Transverse colon (tissue), 4 donors: ENCODE results near the gene CMTM7. TPM values are rescaled to one million over a fixed set of nuclear protein-coding genes. Genes with fewer than 3 reads are reported as not detected.

ENCODE experiments used
- DNase-seq: peaks from one replicate; pipeline ENCODE4 v3.0.0-alpha.2; 2019
- H3K27ac ChIP-seq, 4 donors: fragments of 200-600 bp; sonication (generic); 2 replicates each; pipeline ENCODE4 v1.5.1; 2016 to 2018; ENCODE audit warnings: inconsistent platforms in 4 of 4
- H3K27me3 ChIP-seq: fragments of 200-600 bp; sonication (generic); 2 replicates; pipeline ENCODE4 v1.5.1; 2017; ENCODE audit warnings: inconsistent platforms
- H3K36me3 ChIP-seq, 4 donors: fragments of 200-600 bp; sonication (generic); 2 replicates each; pipeline ENCODE4 v1.5.1; 2017 to 2019; ENCODE audit warnings: inconsistent platforms in 4 of 4
- H3K4me1 ChIP-seq, 4 donors: fragments of 200-600 bp; sonication (generic); 2 replicates each; pipeline ENCODE4 v1.5.1; 2017 to 2020; ENCODE audit warnings: inconsistent platforms in 4 of 4
- H3K4me3 ChIP-seq, 4 donors: fragments of 200-600 bp; sonication (generic); 1 replicate in 1 of 4; 2 replicates in 3 of 4; pipeline versions ENCODE4 v1.5.1 to v1.6.1; 2017 to 2019; ENCODE audit warnings: inconsistent platforms in 4 of 4
- H3K9me3 ChIP-seq, 2 donors: fragments of 200-600 bp; sonication (generic); 2 replicates each; pipeline ENCODE4 v1.5.1; 2017 to 2019; ENCODE audit warnings: inconsistent platforms in 2 of 2
- EP300 ChIP-seq: sonication (generic); formaldehyde crosslinking; IDR thresholded peaks from one replicate; pipeline ENCODE4 v1.6.1; 2017; ENCODE audit warnings: antibody characterized with exemption, low read depth
- POLR2A ChIP-seq: fragments of 450-650 bp; IDR thresholded peaks from one replicate; pipeline ENCODE4 v1.6.1; 2016; ENCODE audit warnings: antibody characterized with exemption, mild to moderate bottlenecking, moderate library complexity
- POLR2AphosphoS5 ChIP-seq, 3 donors: sonication (generic); formaldehyde crosslinking; IDR thresholded peaks; one replicate each; pipeline ENCODE4 v1.6.1; 2016; ENCODE audit warnings: antibody characterized with exemption in 3 of 3
- WGBS, 2 donors: methylation state at CpG; one replicate each; pipeline ENCODE4 v1.1.5; 2018; ENCODE audit warnings: low coverage in 1 of 2; 5-methylcytosine and 5-hydroxymethylcytosine counted together
- in situ Hi-C, 4 donors: fragments of 200-750 bp; cut with MboI; loops; one replicate each; pipeline versions ENCODE4 v1.15.0 to v1.15.1; 2017; ENCODE audit warnings: low sequenced_read_pairs in 3 of 4, low pct_ligation_motif_present in 1 of 4, low pct_unique_long_range_greater_than_20kb in 1 of 4
- intact Hi-C: fragments of 100-400 bp; cut with DNase I; formaldehyde crosslinking; loops from one replicate; pipeline ENCODE4 v1.15.1; 2023; ENCODE audit warnings: low total_unique reads
- total RNA-seq, 4 donors: library from RNA; depleted of rRNA; stranded (reverse); fragments of >200 nt; gene quantifications; one replicate each; pipeline ENCODE4 v1.1.0, GENCODE V29; 2016
- TF ChIP-seq, protein P1 (sequence below), 5 experiments: fragments of 200-600 bp in 3 of 5; fragments of 450-650 bp in 2 of 5; sonication (generic) in 3 of 5; IDR thresholded peaks; 1 replicate in 2 of 5; 2 replicates in 3 of 5; pipeline ENCODE4 v1.5.1; 2016 to 2017; ENCODE audit warnings: antibody characterized with exemption in 5 of 5, inconsistent platforms in 3 of 5, mild to moderate bottlenecking in 2 of 5, moderate library complexity in 1 of 5

The CMTM7 gene
- total RNA-seq, 4 donors from 2014 or later: 3.4 to 16.0 (median 7.1) TPM

- in situ Hi-C loops (loop anchor here in 1 of 4 donors (10.0 kb wide), 1 partner anchor 99 kb away; no protein-coding TSS in a partner anchor), intact Hi-C loops (loop anchor here (2.0 kb wide), 1 partner anchor 93 kb away; no protein-coding TSS in a partner anchor)
- H3K27ac ChIP-seq: no peak overlapping the region
- no peaks in the 10 kb centered on the region for H3K9me3 ChIP-seq
- DNase-seq: no peak
- H3K27me3 ChIP-seq: no peaks in the 10 kb centered on the region
- no peaks in the 10 kb centered on the region for H3K4me1 ChIP-seq
- H3K4me3 ChIP-seq: no peak overlapping the region
- WGBS, 2 donors: 41 to 61% methylated on average over 5 of the region's 5 CpGs
- TF ChIP-seq EP300 (no peak), POLR2A (no peak), POLR2AphosphoS5 (IDR thresholded peaks at IDR 0.05) (no peak)
- TF ChIP-seq, protein P1, sequence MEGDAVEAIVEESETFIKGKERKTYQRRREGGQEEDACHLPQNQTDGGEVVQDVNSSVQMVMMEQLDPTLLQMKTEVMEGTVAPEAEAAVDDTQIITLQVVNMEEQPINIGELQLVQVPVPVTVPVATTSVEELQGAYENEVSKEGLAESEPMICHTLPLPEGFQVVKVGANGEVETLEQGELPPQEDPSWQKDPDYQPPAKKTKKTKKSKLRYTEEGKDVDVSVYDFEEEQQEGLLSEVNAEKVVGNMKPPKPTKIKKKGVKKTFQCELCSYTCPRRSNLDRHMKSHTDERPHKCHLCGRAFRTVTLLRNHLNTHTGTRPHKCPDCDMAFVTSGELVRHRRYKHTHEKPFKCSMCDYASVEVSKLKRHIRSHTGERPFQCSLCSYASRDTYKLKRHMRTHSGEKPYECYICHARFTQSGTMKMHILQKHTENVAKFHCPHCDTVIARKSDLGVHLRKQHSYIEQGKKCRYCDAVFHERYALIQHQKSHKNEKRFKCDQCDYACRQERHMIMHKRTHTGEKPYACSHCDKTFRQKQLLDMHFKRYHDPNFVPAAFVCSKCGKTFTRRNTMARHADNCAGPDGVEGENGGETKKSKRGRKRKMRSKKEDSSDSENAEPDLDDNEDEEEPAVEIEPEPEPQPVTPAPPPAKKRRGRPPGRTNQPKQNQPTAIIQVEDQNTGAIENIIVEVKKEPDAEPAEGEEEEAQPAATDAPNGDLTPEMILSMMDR (IDR thresholded peaks at IDR 0.05): no peak
- H3K36me3 ChIP-seq: no peaks in the 10 kb centered on the region
Measured at GRCh38 chr3:32375596-32375930, 16.1 kb upstream of the CMTM7 start.

DNA sequence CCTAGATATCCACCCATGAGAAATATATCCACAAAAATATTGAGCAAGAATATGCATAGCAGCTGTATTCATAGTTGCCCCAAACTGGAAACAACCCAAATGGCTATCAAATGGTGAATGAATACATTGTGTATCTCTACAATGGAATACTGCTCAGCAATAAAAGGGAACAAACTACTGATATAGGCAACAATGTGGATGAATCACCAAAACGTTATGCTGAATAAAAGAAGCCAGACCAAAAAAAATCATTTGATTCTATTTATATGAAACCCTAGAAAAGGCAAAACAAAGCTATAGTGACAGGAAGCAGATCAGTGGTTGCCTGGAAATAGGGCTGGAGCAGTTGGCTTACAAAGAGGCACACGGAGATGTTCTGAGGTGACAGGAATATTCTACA, 15.5 kb upstream of the CMTM7 start:
- Histone ChIP-seq H3K36me3 (no peaks in the 10 kb centered on the region), H3K4me3 (no peak overlapping the region), H3K27me3 (no peaks in the 10 kb centered on the region), H3K9me3 (no peaks in the 10 kb centered on the region), H3K27ac (no peak overlapping the region), H3K4me1 (no peaks in the 10 kb centered on the region)
- no peak for DNase-seq
- intact Hi-C loops (no loop called here), in situ Hi-C loops (loop anchor here in 1 of 4 donors (10.0 kb wide), 1 partner anchor 99 kb away; no protein-coding TSS in a partner anchor)
- 34 to 48% methylated on average over 2 of the region's 2 CpGs for WGBS, 2 donors
- no peak for TF ChIP-seq POLR2AphosphoS5 (IDR thresholded peaks at IDR 0.05)
- TF ChIP-seq EP300: no peak
- no peak for TF ChIP-seq POLR2A
- TF ChIP-seq, protein P1 (IDR thresholded peaks at IDR 0.05): no peak

DNA sequence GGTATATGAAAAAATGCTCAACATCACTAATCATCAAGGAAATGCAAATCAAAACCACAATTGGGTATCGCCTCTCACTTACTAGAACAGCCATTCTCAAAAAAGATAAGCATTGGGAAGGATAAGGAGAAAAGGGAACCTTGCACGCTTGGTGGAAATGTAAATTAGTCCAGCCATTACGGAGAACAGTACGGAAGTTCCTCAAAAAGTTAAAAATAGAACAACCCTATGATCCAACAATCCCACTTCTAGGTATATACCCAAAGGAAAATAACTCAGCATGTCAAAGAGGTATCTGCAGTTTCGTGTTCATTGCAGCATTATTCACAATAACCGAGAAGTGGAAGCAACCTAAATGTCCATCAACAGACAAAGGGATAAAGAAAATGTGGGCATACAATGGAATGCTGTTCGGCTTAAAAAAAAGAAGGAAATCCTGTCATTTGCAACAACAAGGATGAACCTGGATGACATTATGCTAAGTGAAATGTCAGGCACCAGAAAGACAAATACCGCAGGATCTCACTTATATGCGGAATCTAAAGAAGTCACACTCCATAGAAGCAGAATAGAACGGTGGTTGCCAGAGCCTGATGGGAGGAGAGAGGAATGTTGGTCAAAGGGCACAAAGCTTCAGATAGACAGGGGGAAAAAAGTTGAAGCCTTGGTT, 11.7 kb upstream of the CMTM7 start:
- no peaks in the 10 kb centered on the region for H3K27me3 ChIP-seq
- intact Hi-C loops (no loop called here), in situ Hi-C loops (loop anchor here in 2 of 4 donors (10.0 kb wide), 1 partner anchor 95 kb away; no protein-coding TSS in a partner anchor)
- no peak overlapping the region for H3K27ac ChIP-seq
- DNase-seq: no peak
- no peaks in the 10 kb centered on the region for H3K9me3 ChIP-seq
- H3K4me3 ChIP-seq: no peak overlapping the region
- H3K36me3 ChIP-seq: no peaks in the 10 kb centered on the region
- TF ChIP-seq POLR2A (no peak), POLR2AphosphoS5 (IDR thresholded peaks at IDR 0.05) (no peak), EP300 (no peak)
- TF ChIP-seq, protein P1 (IDR thresholded peaks at IDR 0.05): no peak
- no peaks in the 10 kb centered on the region for H3K4me1 ChIP-seq
- 79 to 89% methylated on average over 8 to 10 of the region's 10 CpGs for WGBS, 2 donors

GRCh38 chr3:32381922-32382321, 9.7 kb upstream of the CMTM7 start:
- no peak for TF ChIP-seq EP300
- TF ChIP-seq POLR2A: no peak
- TF ChIP-seq, protein P1 (IDR thresholded peaks at IDR 0.05): no peak
- no peak for TF ChIP-seq POLR2AphosphoS5 (IDR thresholded peaks at IDR 0.05)
- no peaks in the 10 kb centered on the region for H3K36me3 ChIP-seq
- 85% methylated on average over 7 of the region's 7 CpGs; no CpG with 5 or more reads in 1 of the 2 donors for WGBS, 2 donors
- in situ Hi-C loops: loop anchor here in 1 of 4 donors (10.0 kb wide), 1 partner anchor 93 kb away; no protein-coding TSS in a partner anchor
- H3K9me3 ChIP-seq: no peaks in the 10 kb centered on the region
- intact Hi-C loops: no loop called here
- DNase-seq: no peak
- H3K27ac ChIP-seq: no peak overlapping the region
- no peaks in the 10 kb centered on the region for H3K27me3 ChIP-seq
- no peak overlapping the region for H3K4me3 ChIP-seq
- H3K4me1 ChIP-seq: no peaks in the 10 kb centered on the region
